ENCODE results near the gene MRPS34. TPM values are rescaled to one million over a fixed set of nuclear protein-coding genes. Genes with fewer than 3 reads are reported as not detected.

MRPS34 gene
- total RNA-seq, 1 donor from 2014 or later, result 105 TPM

DNA sequence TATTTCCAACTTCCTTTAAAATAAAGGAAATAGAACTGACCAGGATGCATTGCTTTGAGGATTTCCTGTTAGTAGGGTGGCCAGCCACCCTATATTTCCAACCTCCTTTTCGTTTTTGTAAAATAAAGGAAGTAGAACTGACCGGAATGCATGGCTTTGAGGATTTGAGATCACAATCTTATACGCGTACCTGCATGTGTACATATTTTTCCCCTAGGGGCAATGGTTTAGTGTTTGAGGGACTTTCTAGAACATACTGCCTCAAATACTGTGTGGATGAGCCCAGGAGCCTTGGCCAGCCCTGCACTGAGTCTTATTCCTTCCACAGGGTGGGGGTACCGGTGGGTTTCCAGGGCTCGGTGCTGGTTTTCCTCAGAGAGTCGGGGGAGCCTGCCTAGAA, 41.3 kb downstream of the MRPS34 start:
- no peak for DNase-seq (ENCODE audit: extremely low read depth, low read depth, low spot score)

DNA sequence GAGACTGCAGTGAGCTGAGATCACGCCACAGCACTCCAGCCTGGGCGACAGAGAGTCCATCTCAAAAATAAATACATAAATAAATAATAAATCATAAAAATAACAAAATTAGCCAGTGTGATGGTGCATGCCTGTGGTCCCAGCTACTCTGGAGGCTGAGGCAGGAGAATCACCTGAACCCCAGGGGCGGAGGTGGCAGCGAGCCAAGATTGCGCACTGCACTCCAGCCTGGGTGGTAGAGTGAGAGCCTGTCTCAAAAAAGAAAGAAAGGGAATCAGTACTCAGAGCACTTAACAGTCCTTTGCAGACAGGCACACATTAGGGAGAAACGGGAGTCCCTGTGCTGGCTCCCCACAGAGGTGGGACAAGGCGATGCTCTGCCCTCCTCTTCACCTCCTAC, 41.9 kb downstream of the MRPS34 start:
- DNase-seq (ENCODE audit: extremely low read depth, low read depth, low spot score), result no peak

DNA sequence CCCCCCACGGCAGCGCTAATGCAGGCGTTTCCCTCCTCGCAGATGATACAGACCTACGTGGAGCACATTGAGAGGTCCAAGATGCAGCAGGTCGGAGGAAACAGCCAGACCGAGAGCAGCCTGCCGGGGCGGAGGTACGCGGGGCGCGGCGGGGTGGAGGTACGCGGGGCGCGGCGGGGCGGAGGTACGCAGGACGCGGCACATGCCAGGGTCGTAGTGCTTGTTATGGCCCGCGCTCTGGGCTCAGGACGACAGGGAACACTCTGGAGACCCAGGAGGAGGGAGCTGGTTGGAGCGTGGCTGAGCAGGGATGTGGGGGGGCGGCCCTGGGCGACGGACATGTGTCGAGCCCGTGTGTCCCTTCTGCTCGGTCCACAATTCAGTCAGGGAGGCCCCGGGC, 43.5 kb downstream of the MRPS34 start:
- no peak for DNase-seq (ENCODE audit: extremely low read depth, low read depth, low spot score)

DNA sequence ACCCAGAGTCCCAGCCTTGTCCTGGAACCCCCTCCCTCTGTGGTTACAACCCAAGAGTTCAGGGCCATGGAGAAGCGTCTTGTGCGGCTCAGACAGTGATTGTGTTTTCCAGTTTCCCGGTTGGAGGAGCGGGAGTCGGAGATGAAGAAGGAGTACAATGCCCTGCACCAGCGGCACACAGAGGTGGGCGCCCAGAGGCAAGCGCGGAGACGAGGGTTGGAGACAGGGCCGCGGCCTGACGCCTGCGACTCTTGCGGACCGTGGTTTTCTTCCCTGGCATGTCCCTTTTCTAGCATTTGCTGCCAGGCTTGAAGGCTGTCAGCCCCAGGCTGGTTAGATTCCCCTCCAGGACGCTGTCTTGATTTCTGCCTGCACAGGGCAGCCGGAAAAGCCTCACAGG, 43.9 kb downstream of the MRPS34 start:
- DNase-seq (ENCODE audit: extremely low read depth, low read depth, low spot score), result no peak

DNA sequence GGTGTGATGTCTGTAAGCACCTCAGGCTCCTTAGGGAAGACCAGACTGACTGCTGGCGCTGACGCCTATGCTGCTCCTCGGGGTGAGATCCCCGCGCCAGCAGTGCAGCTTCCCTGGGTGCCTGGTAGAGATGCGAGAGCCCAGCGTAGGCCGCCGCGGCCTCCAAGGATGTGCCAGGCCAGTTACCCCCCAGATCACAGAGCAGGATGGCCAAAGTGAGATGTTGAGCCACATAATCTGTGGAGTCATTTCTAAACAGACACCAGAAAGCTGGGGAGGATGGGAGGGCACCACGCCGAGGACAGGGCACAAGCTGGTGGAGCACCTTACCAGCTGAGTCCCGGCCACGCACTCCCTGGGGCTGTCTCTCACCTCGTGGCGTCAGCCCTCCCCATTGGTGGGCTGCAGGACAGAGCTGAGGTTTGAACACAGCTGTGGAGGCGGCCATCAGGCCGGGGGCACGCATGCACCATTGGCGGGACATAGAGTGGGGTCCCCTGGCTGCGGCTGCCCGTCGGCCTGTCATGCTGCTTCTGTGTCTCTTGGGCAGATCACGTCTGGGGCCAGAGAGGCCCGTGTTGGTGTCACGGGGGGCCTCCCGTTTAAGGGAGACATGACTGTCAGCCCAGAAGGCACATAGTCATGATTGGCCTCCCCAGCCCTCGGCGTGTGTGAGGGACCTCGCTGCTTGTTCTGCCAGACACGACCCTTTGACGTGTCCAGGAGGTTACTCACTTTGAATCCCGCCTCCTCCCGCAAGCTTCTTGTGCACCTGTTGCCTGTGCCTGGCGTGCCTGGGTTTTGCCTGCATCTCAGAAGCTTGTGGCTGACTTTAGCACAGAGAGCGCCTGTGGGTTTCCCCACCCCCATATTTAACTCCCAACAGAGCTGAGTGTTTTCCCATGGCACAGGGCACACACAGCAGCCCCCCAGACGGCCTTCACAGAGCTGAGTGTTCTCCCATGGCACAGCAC, 45.0 kb downstream of the MRPS34 start:
- no peak for DNase-seq (ENCODE audit: extremely low read depth, low read depth, low spot score)

DNA sequence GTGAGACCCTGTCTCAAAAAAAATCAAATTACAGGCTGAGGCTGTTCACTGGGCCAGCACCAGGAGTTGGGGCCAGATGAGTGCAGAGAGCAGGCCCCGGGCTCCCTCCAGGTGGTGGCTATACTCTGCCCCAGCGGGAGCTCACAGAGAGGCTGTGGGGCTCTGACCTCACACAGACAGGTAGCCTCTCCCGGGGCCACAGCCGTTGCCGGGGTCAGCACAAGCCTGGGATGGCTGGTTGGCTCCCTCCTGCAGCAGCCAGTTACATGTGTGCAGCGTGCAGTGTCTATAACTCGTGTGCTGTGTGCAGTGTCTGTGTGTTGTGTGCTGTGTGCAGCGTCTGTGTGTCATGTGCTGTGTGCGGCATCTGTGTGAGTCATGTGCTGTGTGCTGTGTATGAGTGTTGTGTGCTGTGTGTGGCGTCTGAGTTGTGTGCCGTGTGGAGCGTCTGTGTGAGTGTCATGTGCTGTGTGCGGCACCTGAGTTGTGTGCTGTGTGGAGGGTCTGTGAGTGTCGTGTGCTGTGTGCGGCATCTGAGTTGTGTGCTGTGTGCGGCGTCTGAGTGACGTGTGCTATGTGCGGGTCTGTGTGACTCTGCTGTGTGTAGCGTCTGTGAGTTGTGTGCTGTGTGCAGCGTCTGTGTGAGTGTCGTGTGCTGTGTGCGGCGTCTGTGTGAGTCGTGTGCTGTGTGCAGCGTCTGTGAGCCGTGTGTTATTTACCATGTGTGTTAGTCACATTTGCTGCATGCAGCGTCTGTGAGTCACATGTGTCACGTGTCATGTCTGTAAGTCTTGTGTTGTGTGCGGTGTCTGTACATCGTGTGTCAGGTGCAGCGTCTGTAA, 46.1 kb downstream of the MRPS34 start:
- DNase-seq (ENCODE audit: extremely low read depth, low read depth, low spot score), result no peak

DNA sequence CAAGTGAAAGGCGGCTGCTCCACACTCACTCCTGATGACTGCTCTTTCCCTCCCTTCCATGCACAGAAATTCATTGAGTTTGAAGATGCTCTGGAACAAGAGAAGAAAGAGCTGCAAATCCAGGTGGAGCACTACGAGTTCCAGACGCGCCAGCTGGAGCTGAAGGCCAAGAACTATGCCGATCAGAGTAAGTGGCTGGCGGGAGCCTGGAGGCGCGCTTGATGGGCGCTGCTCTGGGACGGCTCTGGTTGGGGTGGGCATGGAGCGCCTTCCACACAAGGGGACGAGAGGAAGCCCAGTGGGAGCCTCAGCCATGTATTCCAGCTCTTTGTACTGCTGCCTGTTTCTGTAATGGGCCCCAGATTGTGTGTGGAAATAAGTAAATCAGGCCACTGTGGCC, 48.4 kb downstream of the MRPS34 start:
- DNase-seq (ENCODE audit: extremely low read depth, low read depth, low spot score), result no peak

DNA sequence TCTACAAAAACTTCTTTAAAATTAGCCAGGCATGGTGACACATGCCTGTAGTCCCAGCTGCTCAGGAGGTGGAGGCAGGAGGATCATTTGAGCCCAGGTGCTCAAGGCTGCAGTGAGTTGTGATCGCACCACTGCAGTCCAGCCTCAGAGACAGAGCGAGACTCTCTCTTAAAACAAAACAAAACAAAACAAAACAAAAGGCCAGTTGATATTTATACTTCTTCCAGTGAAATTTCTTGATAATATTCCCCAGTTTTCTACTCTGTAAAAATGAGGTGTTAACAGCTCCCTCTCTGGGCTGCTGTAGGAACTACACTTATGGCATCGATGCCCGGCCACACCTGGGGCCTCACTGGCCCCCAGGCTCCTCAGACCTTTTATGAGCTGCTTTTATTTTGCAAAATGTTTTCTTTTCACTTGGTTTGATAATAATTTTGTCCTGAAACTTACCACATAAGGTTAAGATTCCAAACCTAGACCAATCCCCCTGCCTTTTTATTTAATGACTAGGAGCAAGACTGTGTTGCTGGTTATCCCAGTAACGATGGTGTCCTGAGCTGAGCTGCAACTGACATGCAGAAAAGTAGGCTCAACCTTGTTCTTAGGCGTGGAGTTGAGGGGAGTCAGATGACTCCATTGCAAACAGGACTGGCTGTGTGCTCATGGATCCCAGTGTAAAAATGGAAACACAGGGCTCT, 49.3 kb downstream of the MRPS34 start:
- DNase-seq (ENCODE audit: extremely low read depth, low read depth, low spot score), result no peak

Other genes starting within 250 kb of the MRPS34 start
- 20.4 and 34.2 TPM in 2 replicates for gene TMEM204, start 239.5 kb downstream of the MRPS34 start, total RNA-seq
- gene IFT140, start 161.1 kb downstream of the MRPS34 start, total RNA-seq, result 15.8 and 17.7 TPM in 2 replicates
- 11.8 and 18.4 TPM in 2 replicates for gene CRAMP1, start 160.8 kb downstream of the MRPS34 start, total RNA-seq
- gene JPT2, start 94.9 kb downstream of the MRPS34 start, total RNA-seq, result 76.3 and 125 TPM in 2 replicates
- gene MAPK8IP3, start 66.9 kb downstream of the MRPS34 start, total RNA-seq, result 47.0 and 75.6 TPM in 2 replicates
- gene NME3, start 1.6 kb downstream of the MRPS34 start, total RNA-seq, result 70.4 and 72.6 TPM in 2 replicates
- 6.1 and 8.8 TPM in 2 replicates for gene EME2, start 324 bp downstream of the MRPS34 start, total RNA-seq
- 36.2 and 63.6 TPM in 2 replicates for gene SPSB3, start 9.4 kb upstream of the MRPS34 start, total RNA-seq
- gene NUBP2, start 9.8 kb upstream of the MRPS34 start, total RNA-seq, result 114 and 135 TPM in 2 replicates
- not detected in 2 replicates for gene IGFALS, start 20.6 kb upstream of the MRPS34 start, total RNA-seq
- gene HAGH, start 53.7 kb upstream of the MRPS34 start, total RNA-seq, result 91.5 and 116 TPM in 2 replicates
- gene FAHD1, start 54.1 kb upstream of the MRPS34 start, total RNA-seq, result 60.7 and 62.9 TPM in 2 replicates
- gene MEIOB, start 99.0 kb upstream of the MRPS34 start, total RNA-seq, result 0.10 and 0.88 TPM in 2 replicates
- gene HS3ST6, start 145.3 kb upstream of the MRPS34 start, total RNA-seq, result not detected in 2 replicates
- gene MSRB1, start 170.1 kb upstream of the MRPS34 start, total RNA-seq, result 12.8 and 18.4 TPM in 2 replicates
- gene RPL3L, start 181.6 kb upstream of the MRPS34 start, total RNA-seq, result not detected in 2 replicates
- 262 and 265 TPM in 2 replicates for gene NDUFB10, start 186.4 kb upstream of the MRPS34 start, total RNA-seq
- 2,366 and 3,192 TPM in 2 replicates for gene RPS2, start 191.7 kb upstream of the MRPS34 start, total RNA-seq
- gene RNF151, start 193.7 kb upstream of the MRPS34 start, total RNA-seq, result not detected in 2 replicates
- 50.7 and 59.4 TPM in 2 replicates for gene TBL3, start 198.9 kb upstream of the MRPS34 start, total RNA-seq
- 0.58 TPM in 1 of 2 replicates, not detected in the other for gene NOXO1, start 208.3 kb upstream of the MRPS34 start, total RNA-seq
- gene GFER, start 211.1 kb upstream of the MRPS34 start, total RNA-seq, result 18.7 and 22.2 TPM in 2 replicates
- 5.6 and 9.6 TPM in 2 replicates for gene SYNGR3, start 216.8 kb upstream of the MRPS34 start, total RNA-seq
- gene ZNF598, start 236.7 kb upstream of the MRPS34 start, total RNA-seq, result 60.8 and 83.9 TPM in 2 replicates
- gene NPW, start 246.7 kb upstream of the MRPS34 start, total RNA-seq, result 0.35 and 1.0 TPM in 2 replicates

Data from glomerular endothelial cell (primary cell).